Gastroesophageal sphincter (tissue), 4 donors: ENCODE results near the gene TAF3. TPM values are rescaled to one million over a fixed set of nuclear protein-coding genes. Genes with fewer than 3 reads are reported as not detected.
"Not testable (repeated sequence)": the region's sequence is repeated elsewhere in the genome, so short reads cannot be mapped to it uniquely, and the experiment has no call there.

Experiments used
- ATAC-seq: fragments of 150-250 bp; one replicate; pipeline ENCODE4 v1.9.1; 2016; ENCODE audit warnings: mild to moderate bottlenecking, moderate library complexity
- H3K27ac ChIP-seq, 4 donors: fragments of 200-600 bp; sonication (generic) in 3 of 4; 1 replicate in 3 of 4; 2 replicates in 1 of 4; pipeline ENCODE4 v1.5.1; 2016 to 2019
- H3K27me3 ChIP-seq: fragments of 200-600 bp; sonication (generic); one replicate; pipeline ENCODE4 v1.5.1; 2019
- H3K36me3 ChIP-seq, 2 donors: fragments of 200-600 bp; sonication (generic); one replicate each; pipeline ENCODE4 v1.5.1; 2019; ENCODE audit warnings: control low read depth in 1 of 2
- H3K4me1 ChIP-seq, 3 donors: fragments of 200-600 bp; sonication (generic); 1 replicate in 2 of 3; 2 replicates in 1 of 3; pipeline ENCODE4 v1.5.1; 2016 to 2019; ENCODE audit warnings: control low read depth in 2 of 3
- H3K4me3 ChIP-seq, 2 donors: fragments of 200-600 bp; sonication (generic); one replicate each; pipeline ENCODE4 v1.5.1; 2019; ENCODE audit warnings: mild to moderate bottlenecking in 1 of 2, moderate library complexity in 1 of 2
- H3K9me3 ChIP-seq, 3 donors: fragments of 200-600 bp; sonication (generic); one replicate each; pipeline ENCODE4 v1.5.1; 2017 to 2019; ENCODE audit warnings: control low read depth in 2 of 3
- CTCF ChIP-seq, 4 experiments: fragments of 200-600 bp in 2 of 4; fragments of 450-650 bp in 2 of 4; sonication (generic) in 1 of 4; IDR thresholded peaks; one replicate each; pipeline ENCODE4 v1.5.1; 2017 to 2019; ENCODE audit warnings: antibody characterized with exemption in 4 of 4, mild to moderate bottlenecking in 2 of 4, moderate library complexity in 2 of 4
- EP300 ChIP-seq: sonication (generic); formaldehyde crosslinking; IDR thresholded peaks from one replicate; pipeline ENCODE4 v1.6.1; 2017; ENCODE audit warnings: antibody characterized with exemption, mild to moderate bottlenecking
- POLR2A ChIP-seq, 2 donors: fragments of 450-650 bp; IDR thresholded peaks; one replicate each; pipeline ENCODE4 v1.6.1; 2017; ENCODE audit warnings: antibody characterized with exemption in 2 of 2, mild to moderate bottlenecking in 2 of 2, moderate library complexity in 1 of 2
- POLR2AphosphoS5 ChIP-seq: sonication (generic); formaldehyde crosslinking; IDR thresholded peaks from one replicate; pipeline ENCODE4 v1.6.1; 2017; ENCODE audit warnings: antibody characterized with exemption
- WGBS, 2 donors: methylation state at CpG; one replicate each; pipeline ENCODE4 v1.1.5; 2018; ENCODE audit warnings: low coverage in 1 of 2; 5-methylcytosine and 5-hydroxymethylcytosine counted together
- total RNA-seq, 4 donors: library from RNA; depleted of rRNA; stranded (reverse); fragments of >200 nt; gene quantifications; one replicate each; pipeline ENCODE4 v1.1.0, GENCODE V29; 2016

The TAF3 gene
- total RNA-seq, 4 donors from 2014 or later: 5.7 to 11.8 (median 8.8) TPM

GRCh38 chr10:7804216-7804615, 14.1 kb upstream of the TAF3 start:
- 88 to 90% methylated on average over 6 of the region's 6 CpGs for WGBS, 2 donors
- no peak overlapping the region for H3K27ac ChIP-seq
- no peaks in the 10 kb centered on the region for H3K27me3 ChIP-seq
- H3K4me1 ChIP-seq: peaks cover 0 to 12% (median 0%) of the 10 kb centered on the region in 3 donors
- no peaks in the 10 kb centered on the region for H3K9me3 ChIP-seq
- H3K36me3 ChIP-seq: peaks cover 19 to 95% of the 10 kb centered on the region in 2 donors
- no peak for TF ChIP-seq EP300
- no peak for TF ChIP-seq POLR2A (IDR thresholded peaks at IDR 0.05)
- TF ChIP-seq CTCF (IDR thresholded peaks at IDR 0.05): no peak
- no peak for TF ChIP-seq POLR2AphosphoS5
- no peak for ATAC-seq
- no peak overlapping the region for H3K4me3 ChIP-seq

- H3K27ac ChIP-seq: no peak overlapping the region
- peaks cover 0 to 12% (median 0%) of the 10 kb centered on the region in 3 donors for H3K4me1 ChIP-seq
- H3K4me3 ChIP-seq: no peak overlapping the region
- WGBS, 2 donors: 53 to 65% methylated on average over 2 of the region's 2 CpGs
- no peak for ATAC-seq
- no peaks in the 10 kb centered on the region for H3K9me3 ChIP-seq
- H3K36me3 ChIP-seq: peaks cover 16 to 90% of the 10 kb centered on the region in 2 donors
- H3K27me3 ChIP-seq: no peaks in the 10 kb centered on the region
- no peak for TF ChIP-seq CTCF (IDR thresholded peaks at IDR 0.05)
- no peak for TF ChIP-seq POLR2A (IDR thresholded peaks at IDR 0.05)
- no peak for TF ChIP-seq EP300
- no peak for TF ChIP-seq POLR2AphosphoS5
These were observed 13.6 kb upstream of the TAF3 start for GRCh38 chr10:7804741-7805140.

- no peak for ATAC-seq
- no peak for TF ChIP-seq CTCF (IDR thresholded peaks at IDR 0.05)
- no peak for TF ChIP-seq POLR2A (IDR thresholded peaks at IDR 0.05)
- no peak for TF ChIP-seq EP300
- no peak for TF ChIP-seq POLR2AphosphoS5
- Histone ChIP-seq H3K4me1 (peaks cover 0 to 12% (median 0%) of the 10 kb centered on the region in 3 donors), H3K27me3 (no peaks in the 10 kb centered on the region), H3K9me3 (no peaks in the 10 kb centered on the region), H3K36me3 (peaks cover 10 to 50% of the 10 kb centered on the region in 2 donors), H3K27ac (no peak overlapping the region), H3K4me3 (no peak overlapping the region)
- WGBS, 2 donors: 63 to 71% methylated on average over 4 of the region's 4 CpGs
These were observed 9.5 kb upstream of the TAF3 start for GRCh38 chr10:7808686-7809267.

GRCh38 chr10:7810443-7810842, 7.9 kb upstream of the TAF3 start:
- Histone ChIP-seq H3K27me3 (no peaks in the 10 kb centered on the region), H3K27ac (no peak overlapping the region), H3K4me3 (no peak overlapping the region), H3K9me3 (no peaks in the 10 kb centered on the region), H3K4me1 (no peaks in the 10 kb centered on the region), H3K36me3 (peaks cover 0 to 33% of the 10 kb centered on the region in 2 donors)
- WGBS, 2 donors: 61 to 74% methylated on average over 6 to 7 of the region's 7 CpGs
- no peak for TF ChIP-seq POLR2AphosphoS5
- TF ChIP-seq EP300: no peak
- TF ChIP-seq POLR2A (IDR thresholded peaks at IDR 0.05): no peak
- TF ChIP-seq CTCF (IDR thresholded peaks at IDR 0.05): no peak
- ATAC-seq: no peak

GRCh38 chr10:7811000-7811399, 7.3 kb upstream of the TAF3 start:
- H3K9me3 ChIP-seq: no peaks in the 10 kb centered on the region
- H3K36me3 ChIP-seq: peaks cover 0 to 29% of the 10 kb centered on the region in 2 donors
- TF ChIP-seq POLR2AphosphoS5: no peak
- no peak for TF ChIP-seq POLR2A (IDR thresholded peaks at IDR 0.05)
- TF ChIP-seq CTCF (IDR thresholded peaks at IDR 0.05): no peak
- no peak for TF ChIP-seq EP300
- no peak overlapping the region for H3K27ac ChIP-seq
- no peaks in the 10 kb centered on the region for H3K27me3 ChIP-seq
- 81 to 88% methylated on average over 4 to 5 of the region's 5 CpGs for WGBS, 2 donors
- ATAC-seq: no peak
- no peak overlapping the region for H3K4me3 ChIP-seq
- H3K4me1 ChIP-seq: no peaks in the 10 kb centered on the region

GRCh38 chr10:7811743-7812142, 6.6 kb upstream of the TAF3 start:
- H3K27me3 ChIP-seq, H3K9me3 ChIP-seq, H3K27ac ChIP-seq, H3K4me3 ChIP-seq, ATAC-seq, H3K4me1 ChIP-seq: not testable (repeated sequence)
- peaks cover 0 to 24% of the 10 kb centered on the region in 2 donors for H3K36me3 ChIP-seq
- whole genome bisulfite sequencing, 2 donors: 53 to 60% methylated on average over 3 to 6 of the region's 7 CpGs
